GM18505 (cell line): ENCODE measurements around the gene PCSK5.

Source experiments
- ATAC-seq: cut with Tn5 transposase; IDR thresholded peaks from one replicate; pipeline ENCODE4 v1.9.1; 2021; ENCODE audit not compliant: unreplicated experiment
- POLR2A ChIP-seq: IDR thresholded peaks from 4 replicates; pipeline ENCODE4 v1.6.1; 2011; ENCODE audit warnings: borderline replicate concordance; ENCODE audit not compliant: insufficient read depth, insufficient read length; ENCODE audit errors: extremely low read depth

PCSK5 gene

GRCh38 chr9:76219560-76220151, 329.2 kb downstream of the PCSK5 start:
- ATAC-seq: no peak
- TF ChIP-seq POLR2A: no peak

- no peak for TF ChIP-seq POLR2A
- no peak for ATAC-seq
Observed at GRCh38 chr9:76221423-76221822, 330.9 kb downstream of the PCSK5 start.

GRCh38 chr9:76223749-76224340, 333.4 kb downstream of the PCSK5 start:
- no peak for ATAC-seq
- TF ChIP-seq POLR2A: no peak

GRCh38 chr9:76227156-76227555, 336.7 kb downstream of the PCSK5 start:
- ATAC-seq: no peak

GRCh38 chr9:76231001-76231400, 340.5 kb downstream of the PCSK5 start:
- no peak for ATAC-seq
- no peak for TF ChIP-seq POLR2A

More at GRCh38 chr9:76227156-76227555, 336.7 kb downstream of the PCSK5 start:
- no peak for TF ChIP-seq POLR2A

GRCh38 chr9:76232861-76233489, 342.5 kb downstream of the PCSK5 start:
- ATAC-seq: no peak
- TF ChIP-seq POLR2A: no peak

GRCh38 chr9:76240578-76240977, 350.1 kb downstream of the PCSK5 start:
- ATAC-seq: no peak
- TF ChIP-seq POLR2A: no peak

- no peak for TF ChIP-seq POLR2A
- no peak for ATAC-seq
Observed at GRCh38 chr9:76245518-76245917, 355.0 kb downstream of the PCSK5 start.

GRCh38 chr9:76246680-76247079, 356.2 kb downstream of the PCSK5 start:
- no peak for ATAC-seq
- no peak for TF ChIP-seq POLR2A

- ATAC-seq: no peak
- no peak for TF ChIP-seq POLR2A
Observed at GRCh38 chr9:76247426-76247825, 357.0 kb downstream of the PCSK5 start.

- no peak for ATAC-seq
- no peak for TF ChIP-seq POLR2A
Observed at GRCh38 chr9:76249309-76249708, 358.8 kb downstream of the PCSK5 start.

- no peak for ATAC-seq
- TF ChIP-seq POLR2A: no peak
Observed at GRCh38 chr9:76255781-76256455, 365.4 kb downstream of the PCSK5 start.

GRCh38 chr9:76257311-76257710, 366.8 kb downstream of the PCSK5 start:
- no peak for TF ChIP-seq POLR2A

More at GRCh38 chr9:76257311-76257710, 366.8 kb downstream of the PCSK5 start:
- ATAC-seq: no peak
